HG02763 (cell line): ENCODE results near the gene OR4K2.
"Not testable (repeated sequence)": the region's sequence is repeated elsewhere in the genome, so short reads cannot be mapped to it uniquely, and the experiment has no call there.

Source experiments
- ATAC-seq: cut with Tn5 transposase; IDR thresholded peaks from one replicate; pipeline ENCODE4 v1.9.1; 2021; ENCODE audit warnings: mild to moderate bottlenecking, moderate library complexity; ENCODE audit not compliant: unreplicated experiment

Gene OR4K2, protein sequence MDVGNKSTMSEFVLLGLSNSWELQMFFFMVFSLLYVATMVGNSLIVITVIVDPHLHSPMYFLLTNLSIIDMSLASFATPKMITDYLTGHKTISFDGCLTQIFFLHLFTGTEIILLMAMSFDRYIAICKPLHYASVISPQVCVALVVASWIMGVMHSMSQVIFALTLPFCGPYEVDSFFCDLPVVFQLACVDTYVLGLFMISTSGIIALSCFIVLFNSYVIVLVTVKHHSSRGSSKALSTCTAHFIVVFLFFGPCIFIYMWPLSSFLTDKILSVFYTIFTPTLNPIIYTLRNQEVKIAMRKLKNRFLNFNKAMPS

DNA sequence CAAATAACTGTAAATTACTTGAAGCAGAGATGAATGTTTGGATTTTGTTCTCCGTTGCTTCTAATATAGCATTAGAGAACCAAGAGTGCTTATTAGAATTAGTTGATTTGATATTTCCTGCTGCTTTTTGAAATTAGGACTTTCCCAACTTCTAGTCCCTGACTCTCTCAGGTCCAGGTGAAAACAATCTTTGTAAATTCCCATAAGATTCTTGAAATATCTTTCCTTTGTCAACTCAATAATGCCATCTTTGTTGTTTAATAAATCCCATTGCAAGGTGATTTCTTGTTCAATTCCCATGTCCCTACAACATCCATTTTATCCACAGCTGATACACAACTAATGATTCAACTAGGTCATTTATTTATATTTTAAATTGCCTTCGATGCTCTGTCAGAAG is at the start of gene OR4K2:
Gene OR4K2, plus strand, starts transcription at position 301 of the 400 bp plus-strand sequence. CDS start 1,126 bp downstream, outside the sequence.
- ATAC-seq = no peak

DNA sequence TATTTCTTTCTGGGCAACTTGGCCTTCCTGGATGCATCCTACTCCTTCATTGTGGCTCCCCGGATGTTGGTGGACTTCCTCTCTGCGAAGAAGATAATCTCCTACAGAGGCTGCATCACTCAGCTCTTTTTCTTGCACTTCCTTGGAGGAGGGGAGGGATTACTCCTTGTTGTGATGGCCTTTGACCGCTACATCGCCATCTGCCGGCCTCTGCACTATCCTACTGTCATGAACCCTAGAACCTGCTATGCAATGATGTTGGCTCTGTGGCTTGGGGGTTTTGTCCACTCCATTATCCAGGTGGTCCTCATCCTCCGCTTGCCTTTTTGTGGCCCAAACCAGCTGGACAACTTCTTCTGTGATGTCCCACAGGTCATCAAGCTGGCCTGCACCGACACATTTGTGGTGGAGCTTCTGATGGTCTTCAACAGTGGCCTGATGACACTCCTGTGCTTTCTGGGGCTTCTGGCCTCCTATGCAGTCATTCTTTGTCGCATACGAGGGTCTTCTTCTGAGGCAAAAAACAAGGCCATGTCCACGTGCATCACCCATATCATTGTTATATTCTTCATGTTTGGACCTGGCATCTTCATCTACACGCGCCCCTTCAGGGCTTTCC is 47.2 kb upstream of the OR4K2 start:
- not testable (repeated sequence) for ATAC-seq

DNA sequence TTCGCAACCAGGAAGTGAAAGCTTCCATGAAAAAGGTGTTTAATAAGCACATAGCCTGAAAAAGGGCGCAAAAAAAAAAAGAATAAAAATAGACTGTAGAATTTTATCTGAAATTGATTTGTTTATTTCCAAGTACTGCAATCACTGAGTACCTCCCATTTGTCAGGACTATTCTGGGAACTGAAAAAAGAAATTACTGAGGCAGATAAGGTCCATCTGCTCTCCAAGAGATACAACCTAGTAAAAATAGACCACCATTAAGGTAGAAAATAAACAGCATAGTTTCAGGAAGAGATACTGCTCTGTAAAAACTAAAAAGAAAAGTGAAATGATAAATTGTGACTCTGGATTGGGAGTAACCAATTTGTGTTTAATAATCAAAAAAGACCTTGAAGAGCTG is 46.6 kb upstream of the OR4K2 start:
- no peak for ATAC-seq

DNA sequence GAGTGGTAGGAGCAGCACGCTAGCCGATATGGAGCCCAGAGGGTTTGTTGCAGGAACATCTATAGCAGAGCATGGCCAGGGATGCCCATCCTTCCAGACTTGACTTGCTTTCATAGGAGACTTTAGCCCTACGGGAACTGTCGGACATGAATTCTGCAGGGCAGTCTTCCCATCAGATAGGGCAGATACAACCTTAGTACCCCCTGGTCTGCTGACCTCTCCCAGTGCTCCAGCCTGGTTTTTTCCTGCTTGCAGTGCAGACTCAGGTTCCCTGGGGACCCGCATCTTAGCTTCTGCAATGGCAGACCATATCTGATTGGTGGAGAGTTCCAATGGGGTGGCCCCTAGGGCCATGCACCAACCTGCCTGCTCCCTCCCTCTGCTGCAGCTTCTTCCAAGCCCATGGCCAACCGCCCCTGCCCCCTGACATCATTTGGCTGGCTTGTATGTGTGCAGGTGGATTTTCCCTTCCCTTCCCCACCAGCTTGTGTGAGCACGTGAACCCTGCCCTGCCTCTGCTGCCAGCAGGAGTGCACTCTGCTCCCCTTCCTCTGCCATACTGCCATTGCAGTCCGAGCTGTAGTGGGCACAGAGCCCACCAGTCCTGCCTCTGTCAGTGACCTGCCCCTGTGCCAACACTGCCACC is 40.6 kb upstream of the OR4K2 start:
- not testable (repeated sequence) for ATAC-seq

DNA sequence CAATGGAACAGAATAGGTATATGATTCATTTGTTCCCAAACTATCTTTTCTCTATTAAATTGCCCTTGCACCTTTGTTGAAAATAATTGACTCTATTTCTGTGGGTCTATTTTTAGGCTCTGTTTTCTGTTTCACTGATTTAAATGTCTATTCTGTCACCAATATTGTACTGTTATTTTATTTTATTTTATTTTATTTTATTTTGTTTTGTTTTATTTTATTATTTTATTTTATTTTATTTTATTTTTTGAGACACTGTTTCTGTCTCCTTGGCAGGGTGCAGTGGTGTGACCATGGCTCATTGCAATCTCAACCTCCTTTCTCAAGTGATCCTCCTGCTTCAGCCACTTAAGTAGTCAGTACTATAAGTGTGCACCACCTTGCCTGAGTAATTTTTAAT is 36.5 kb upstream of the OR4K2 start:
- no peak for ATAC-seq

DNA sequence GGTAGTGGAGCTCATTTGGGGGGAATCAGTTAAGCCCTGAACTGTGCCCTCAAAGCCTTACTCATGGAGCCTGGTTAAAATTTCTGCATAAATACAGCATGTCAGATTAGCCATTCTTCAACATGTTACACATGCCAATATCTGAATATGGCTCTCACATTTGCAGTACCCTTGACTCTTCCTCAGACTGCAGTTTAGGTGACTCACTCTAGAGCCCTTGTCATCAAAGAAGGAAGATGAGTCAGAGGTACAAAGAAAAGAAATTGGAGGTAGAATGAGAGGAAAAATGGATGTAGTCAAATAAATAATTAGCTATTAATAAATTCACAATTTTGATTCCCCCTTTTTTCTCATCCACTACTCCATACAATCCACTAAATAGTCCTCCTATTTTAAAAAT is 23.6 kb upstream of the OR4K2 start:
- ATAC-seq = no peak

DNA sequence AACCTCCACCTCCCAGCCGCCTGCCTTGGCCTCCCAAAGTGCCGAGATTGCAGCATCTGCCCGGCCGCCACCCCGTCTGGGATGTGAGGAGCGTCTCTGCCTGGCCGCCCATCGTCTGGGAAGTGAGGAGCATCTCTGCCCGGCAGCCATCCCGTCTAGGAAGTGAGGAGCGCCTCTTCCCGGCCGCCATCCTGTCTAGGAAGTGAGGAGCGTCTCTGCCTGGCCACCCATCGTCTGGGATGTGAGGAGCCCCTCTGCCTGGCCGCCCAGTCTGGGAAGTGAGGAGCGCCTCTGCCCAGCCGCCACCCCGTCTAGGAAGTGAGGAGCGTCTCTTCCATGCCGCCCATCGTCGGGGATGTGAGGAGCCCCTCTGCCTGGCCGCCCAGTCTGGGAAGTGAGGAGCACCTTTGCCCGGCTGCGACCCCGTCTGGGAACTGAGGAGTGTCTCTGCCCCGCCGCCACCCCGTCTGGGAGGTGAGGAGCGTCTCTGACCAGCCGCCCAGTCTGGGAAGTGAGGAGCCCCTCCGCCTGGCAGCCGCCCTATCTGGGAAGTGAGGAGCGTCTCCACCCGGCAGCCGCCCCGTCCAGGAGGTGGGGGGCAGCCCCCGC is 8.8 kb upstream of the OR4K2 start:
- not testable (repeated sequence) for ATAC-seq

DNA sequence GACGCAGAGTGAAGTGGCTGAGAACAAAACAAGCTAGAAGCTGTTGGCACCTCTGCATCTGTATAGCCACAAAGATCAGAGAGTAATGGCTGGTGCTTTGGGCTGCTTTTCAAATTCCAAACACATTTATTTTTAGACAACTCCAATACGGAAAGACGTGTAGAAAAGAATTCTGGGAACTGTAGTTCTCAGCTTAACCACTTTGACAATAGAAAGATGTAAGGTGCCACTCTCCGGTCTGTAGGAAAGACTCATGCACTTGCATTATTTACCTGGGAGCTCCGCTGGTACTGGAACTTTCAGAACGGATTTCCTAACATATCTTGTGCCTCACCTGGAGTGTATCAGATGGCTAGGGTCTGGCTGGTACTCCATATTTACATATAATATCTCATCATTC is 1.8 kb upstream of the OR4K2 start:
- no peak for ATAC-seq

DNA sequence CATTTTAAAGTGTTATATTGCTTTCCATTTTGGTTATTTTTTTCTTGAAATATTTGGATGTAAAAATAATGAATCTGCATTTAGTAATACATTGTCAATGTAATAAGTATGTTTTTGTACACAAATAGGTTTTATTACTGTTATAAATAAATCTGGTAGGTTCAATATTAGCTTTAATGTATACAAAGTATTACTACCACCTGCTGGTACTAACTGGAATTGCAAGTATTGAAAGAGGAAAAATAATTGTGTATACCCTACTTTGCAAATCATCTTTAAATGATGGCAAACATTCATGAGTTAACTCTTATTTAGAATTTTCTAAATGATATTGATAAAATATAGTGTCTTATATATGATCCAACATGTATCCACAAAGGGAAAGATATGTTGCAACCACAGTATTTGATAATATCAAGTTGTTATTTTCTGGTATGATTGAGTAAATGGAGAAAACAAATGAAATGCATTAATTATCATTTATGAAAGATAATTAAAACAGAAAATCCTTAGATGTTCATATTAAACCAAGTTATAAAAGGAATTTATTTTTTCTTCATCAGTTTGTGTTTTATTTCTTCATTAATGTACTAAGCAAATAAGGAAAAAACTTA is 3.2 kb downstream of the OR4K2 start:
- no peak for ATAC-seq

DNA sequence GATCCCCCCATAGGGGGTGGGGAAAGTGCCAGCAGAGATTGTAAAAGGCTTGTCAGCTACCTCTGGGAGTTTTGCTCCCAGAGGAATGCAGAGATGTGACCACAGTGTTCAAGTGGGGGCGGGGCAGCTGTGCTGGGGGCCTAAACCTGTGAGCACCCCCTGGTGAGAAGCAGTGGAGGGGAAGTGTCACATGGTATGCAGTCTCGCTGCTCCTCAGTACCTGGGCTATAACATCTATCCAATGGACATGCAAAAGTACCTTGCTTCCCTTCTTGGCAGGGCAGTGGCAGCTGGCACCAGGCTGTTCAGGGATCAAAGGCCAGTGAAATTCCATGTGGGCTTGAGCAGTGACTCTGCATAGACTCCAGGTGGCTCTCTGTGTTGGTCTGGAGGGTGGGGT is 20.3 kb downstream of the OR4K2 start:
- ATAC-seq = no peak

DNA sequence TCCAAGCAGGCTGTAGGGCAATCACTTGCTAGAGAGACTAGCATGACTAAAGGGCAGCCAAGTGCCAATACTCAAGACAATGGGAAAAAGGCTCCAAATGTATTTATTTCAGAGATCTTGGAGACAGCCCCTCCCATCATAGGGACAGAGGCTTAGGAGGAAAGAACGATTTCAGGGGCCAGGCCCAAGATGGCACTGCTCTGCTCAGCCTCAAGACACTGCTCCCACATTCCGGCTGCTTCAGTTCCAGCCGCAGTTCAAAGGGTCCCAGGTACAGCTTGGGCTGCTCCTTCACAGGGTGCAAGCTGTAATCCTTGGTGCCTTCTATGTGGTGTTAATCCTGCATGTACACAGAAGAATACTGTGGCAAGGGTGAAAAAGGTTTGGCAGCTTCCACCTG is 26.1 kb downstream of the OR4K2 start:
- ATAC-seq = no peak

DNA sequence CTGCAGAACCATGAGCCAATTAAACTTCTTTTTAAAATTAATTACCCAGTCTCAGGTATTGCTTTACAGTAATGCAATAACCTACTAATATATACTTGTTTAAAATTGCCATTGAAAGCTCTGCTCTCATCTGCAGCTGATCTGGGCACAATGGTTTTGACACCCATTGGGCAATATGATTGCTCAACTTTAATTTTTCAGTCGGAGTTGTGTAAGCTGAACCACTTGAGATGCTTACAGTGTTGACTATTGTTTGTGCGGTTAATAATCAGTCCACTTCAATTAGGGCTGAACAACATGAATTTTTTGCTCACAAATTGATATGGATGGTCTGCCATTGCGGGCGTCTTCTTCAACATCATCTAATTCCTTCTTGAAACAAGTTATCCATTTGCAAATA is 27.5 kb downstream of the OR4K2 start:
- no peak for ATAC-seq

DNA sequence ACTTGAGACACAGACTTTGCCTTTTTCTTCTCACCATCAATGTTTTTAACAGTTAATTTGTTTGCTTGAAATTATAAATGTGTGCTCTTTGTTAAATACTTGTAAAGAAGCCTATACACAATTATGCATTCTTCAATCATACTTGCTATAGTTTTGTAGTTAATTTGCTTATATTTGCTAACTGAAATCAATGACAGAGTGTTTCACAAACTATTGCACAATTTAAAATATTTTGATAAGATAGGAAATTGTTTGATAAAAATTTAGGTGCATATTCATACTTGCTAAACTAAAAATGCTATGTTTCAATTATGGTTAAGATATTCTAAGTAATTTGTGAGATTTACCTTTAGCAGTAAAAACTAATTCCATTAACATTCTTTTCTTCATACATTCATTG is 31.7 kb downstream of the OR4K2 start:
- ATAC-seq = no peak

DNA sequence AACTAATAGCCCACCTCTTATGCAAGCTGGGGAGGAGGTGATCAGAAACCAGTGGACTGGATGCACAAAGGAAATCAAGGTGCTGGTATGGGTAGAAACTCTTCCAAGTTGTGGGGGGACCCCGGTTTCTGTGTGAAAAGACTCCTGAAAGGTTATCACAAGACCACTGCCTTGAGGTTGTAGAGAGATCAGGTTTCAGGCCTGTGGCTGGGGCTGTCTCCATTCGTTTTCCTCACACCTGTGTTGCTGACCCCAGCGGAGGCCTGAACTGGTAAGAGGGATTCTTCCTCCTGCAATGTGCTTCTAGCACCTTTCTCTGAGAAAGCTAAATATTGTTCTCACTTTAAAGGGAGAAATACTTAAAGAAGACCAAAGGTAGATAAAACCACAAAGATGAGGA is 36.2 kb downstream of the OR4K2 start:
- ATAC-seq = no peak

DNA sequence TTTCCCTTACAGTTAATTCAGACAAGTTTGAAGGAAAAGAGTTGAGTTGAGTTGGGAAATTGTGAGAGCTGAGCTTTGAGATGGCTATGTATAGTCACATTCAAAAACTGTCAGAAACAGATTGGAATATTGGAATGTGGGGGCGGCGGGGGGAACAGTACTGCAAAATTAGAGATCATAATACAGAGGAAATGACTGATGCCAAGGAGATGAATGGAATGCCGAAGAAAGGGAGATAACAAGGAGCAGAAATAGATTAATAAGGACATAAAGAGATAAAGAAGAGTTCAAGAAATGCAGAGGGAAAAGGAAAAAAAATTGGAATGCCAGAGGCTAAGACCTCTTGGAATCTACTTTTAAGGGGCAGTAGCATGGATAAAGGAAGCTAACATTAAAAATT is 42.3 kb downstream of the OR4K2 start:
- no peak for ATAC-seq

DNA sequence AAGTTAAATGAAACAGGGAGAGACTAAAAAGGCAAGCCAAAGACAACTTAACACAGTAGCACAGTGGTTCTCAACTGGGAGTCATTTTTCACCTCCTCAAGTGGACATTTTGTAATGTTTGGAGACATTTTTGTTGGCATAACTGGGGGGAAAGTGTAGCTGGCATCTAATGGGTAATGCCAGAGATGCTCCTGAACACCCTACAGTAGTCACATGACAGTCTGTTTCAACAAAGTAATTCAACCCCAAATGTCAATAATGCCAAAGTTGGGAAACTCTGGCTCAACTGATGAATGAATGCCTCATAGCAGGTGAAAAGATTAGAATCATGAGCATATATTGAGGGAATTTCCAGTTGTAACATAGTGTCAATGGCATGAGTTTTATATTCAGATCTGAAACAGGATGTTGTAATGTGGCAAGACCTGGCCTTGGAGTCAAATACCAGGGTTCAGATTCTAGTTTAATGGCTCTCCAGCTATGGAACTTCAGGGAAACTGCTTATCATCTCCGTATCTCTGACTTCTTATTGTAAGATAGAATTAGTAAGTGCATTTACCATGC is 43.1 kb downstream of the OR4K2 start:
- ATAC-seq = no peak

DNA sequence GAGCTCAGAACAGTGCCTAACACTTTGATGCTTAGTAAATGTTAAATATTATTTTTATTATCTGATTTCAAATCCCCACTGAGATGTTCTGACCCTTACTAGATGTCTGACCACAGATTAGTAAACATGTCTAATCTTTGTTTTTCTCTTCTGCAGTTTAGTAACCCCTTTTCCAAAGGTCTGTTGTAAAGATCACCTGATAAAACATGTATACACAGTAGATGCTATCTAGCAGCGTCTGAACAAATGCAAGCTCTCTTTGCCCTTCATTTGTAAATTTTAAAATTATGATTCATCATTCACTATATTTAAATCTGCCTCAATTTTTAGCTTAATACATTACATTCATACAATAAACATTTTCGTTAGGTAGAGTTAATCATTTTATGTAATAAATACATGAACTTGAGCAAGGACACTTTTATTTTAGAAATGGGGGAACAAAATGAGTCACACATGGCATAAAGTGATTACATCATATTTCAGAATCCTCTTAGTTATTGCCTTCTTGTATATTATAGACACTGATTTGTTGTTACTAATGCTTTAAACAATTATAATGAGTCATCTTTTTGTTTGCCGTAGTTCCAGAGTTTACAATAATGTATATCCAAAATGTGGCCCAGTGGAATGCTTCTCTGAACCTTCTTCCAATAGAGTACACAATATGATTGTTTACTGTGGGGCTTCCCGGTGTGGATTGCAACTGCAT is 43.8 kb downstream of the OR4K2 start:
- ATAC-seq = no peak

DNA sequence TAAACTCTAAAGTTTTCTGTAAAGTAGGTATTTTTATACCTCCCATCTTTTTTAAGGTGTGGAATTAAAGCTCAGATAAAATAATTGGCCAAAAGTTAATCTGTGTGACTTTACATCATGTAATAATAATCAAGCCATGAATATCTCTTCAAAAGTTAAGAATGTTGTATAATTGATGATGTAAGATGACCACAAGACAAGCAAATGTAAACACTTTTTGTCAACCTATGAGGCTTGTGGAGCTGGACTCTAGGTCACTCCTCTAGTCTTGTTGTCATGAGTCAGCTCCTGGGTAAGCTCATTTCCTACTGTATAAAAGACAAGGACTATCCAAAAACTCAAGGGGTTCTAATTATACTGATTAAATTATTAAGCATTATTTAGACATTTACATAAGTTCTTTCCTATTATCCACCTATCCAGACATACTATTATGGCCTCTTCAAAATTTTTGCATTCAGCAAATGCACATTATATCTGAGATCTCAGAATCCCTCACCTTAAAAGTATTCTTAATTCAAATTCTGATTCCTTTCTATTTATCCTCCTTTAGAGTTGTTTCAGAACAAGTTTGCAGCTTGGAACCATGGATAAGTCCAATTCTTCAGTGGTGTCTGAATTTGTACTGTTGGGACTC is 45.2 kb downstream of the OR4K2 start, which contains the start of gene OR4K5:
Gene OR4K5, plus strand, starts transcription at position 587 of the 637 bp plus-strand sequence. Its CDS starts 0 bp downstream, at position 587.
- no peak for ATAC-seq

DNA sequence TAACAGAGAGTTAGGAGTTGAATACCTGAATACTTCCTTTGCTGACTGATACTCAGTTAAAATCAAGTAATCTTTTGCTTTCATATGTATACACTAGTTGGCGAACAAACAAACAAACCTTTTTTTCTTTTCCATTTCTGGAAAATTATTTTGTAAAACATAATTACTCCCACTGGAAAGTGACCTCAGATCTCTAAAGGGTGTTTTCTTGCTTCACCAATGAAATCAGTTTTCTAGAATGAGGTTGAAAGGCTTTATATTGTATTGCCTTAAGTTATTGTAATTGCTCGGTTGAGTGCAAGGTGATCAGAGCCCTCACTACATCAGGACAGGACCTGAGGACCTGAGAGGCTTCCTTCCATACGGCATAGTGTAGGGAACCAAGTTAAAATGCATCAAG is 55.7 kb downstream of the OR4K2 start, which contains the start of gene OR4K1:
Gene OR4K1, plus strand, starts transcription at position 301 of the 400 bp plus-strand sequence. CDS start 4,750 bp downstream, outside the sequence.
- no peak for ATAC-seq
